Endothelial cell of hepatic sinusoid (primary cell): Measurements from ENCODE around the gene MRNIP.

Experiments used
- in situ Hi-C: cut with HindIII; loops from 2 replicates; pipeline ENCODE4 v1.10.0; 2017; ENCODE audit warnings: low sequenced_read_pairs

Gene MRNIP

GRCh38 chr5:179890751-179891682 lies 32.4 kb upstream of the MRNIP start:
- in situ Hi-C loops, result no loop called here

- in situ Hi-C loops, result no loop called here
These were observed 31.3 kb upstream of the MRNIP start for GRCh38 chr5:179889885-179890284.

DNA sequence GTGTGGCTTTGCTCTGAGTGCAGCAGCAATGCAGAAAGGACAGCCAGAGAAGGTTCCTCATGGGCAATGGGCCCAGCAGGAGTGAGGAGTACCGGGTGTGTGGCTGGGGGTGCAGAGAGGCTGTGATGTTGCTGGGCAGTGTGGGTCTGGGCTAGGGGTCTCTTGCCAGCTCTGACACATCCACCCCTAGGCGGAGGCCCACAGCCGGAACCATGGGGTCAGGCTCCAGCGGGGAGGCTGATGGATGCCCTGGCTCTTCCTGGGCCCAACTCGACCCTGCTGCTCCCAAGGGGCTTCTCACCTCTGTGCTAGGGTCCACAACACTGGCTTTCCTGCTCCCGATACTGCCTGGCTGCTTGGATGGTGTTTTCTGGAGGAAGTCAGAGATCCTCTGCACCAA lies 29.2 kb upstream of the MRNIP start:
- in situ Hi-C loops, result no loop called here

- in situ Hi-C loops, result no loop called here
These were observed 28.5 kb upstream of the MRNIP start for GRCh38 chr5:179887095-179887494.

GRCh38 chr5:179886190-179886911 lies 27.7 kb upstream of the MRNIP start:
- in situ Hi-C loops, result no loop called here

DNA sequence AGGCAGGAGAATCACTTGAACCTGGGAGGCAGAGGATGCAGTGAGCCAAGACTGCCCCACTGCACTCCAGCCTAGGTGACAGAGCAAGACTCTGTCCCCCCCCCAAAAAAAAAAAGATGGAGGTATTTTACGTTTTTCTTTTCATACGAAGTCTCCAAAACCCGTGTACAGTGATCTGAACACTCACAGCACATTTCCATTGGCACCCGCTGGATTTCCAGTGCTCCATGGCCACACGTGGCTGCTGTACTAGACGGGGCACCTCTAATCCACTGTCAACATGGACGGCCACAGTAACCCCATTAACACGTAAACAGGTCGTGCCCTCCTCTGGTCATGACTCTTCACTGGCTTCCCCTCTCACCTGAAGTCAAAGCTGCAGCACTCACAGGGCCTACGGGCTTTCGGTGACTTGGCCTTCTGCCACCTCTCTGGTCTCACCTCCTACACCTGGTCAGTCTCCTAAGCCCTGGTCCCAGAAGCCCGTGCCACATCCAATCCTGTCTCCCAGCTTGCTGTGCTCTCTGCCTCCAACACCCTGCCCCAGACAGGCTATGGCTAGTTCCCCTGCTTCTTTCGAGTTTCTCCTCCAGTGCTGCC lies 27.0 kb upstream of the MRNIP start:
- in situ Hi-C loops, result no loop called here

DNA sequence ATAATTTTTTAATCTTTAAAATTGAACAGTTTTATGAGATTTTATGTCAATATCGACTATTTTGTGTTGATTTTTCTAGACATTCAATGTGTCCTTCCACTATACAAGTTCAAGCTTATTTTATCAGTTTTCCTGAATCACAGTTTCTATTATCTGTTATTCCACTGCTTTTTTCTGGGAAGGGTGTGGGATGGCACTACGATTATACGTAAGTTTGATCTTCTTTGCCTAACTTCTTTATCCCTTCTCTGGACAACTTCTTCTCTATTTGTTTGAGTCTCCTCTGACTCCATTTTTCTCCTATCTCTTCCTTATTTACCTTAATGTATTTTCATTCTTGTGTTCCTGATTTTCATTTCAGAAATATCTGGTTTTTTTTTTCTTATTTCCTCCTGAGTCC lies 24.5 kb upstream of the MRNIP start:
- in situ Hi-C loops, result loop anchor here (5.0 kb wide), 1 partner anchor 56 kb away; no protein-coding TSS in a partner anchor

- in situ Hi-C loops, result loop anchor here (5.0 kb wide), 1 partner anchor 55 kb away; no protein-coding TSS in a partner anchor
These were observed 23.7 kb upstream of the MRNIP start for GRCh38 chr5:179882338-179882737.

DNA sequence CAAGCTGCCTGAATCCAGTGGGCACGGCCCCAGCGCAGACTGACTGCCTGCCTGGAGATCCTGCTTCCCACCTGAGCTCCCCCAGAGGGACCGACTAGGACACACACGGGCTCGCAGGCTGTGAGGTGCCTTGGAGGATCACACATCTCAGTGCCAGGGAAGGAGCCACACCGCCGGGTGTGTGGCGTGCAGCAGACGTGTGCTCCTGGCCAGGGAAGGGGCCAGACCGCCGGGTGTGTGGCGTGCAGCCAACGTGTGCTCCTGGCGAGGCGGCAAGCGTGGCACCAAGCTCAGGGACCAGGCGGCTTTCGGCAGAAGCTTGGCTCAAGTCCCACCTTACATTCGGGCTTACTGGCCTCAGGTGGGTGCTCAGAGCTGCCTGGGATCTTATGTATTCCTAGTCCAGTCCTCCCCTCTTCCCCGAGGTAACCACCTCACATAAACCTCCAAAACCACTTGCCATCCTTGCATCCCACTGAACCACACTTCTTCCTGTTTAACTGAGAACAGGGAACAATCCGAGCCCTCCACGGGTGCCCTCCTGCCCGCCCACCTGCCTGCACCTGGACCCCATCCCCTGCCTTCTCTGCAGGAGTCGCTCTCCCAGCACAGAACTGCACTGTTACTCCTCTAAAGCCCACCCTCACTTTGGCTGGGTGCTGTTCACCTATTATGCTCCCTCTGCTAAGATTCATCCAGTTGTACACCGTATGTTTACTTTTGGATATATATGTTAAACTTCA lies 22.4 kb upstream of the MRNIP start:
- in situ Hi-C loops, result loop anchor here (5.0 kb wide), 1 partner anchor 54 kb away; no protein-coding TSS in a partner anchor

DNA sequence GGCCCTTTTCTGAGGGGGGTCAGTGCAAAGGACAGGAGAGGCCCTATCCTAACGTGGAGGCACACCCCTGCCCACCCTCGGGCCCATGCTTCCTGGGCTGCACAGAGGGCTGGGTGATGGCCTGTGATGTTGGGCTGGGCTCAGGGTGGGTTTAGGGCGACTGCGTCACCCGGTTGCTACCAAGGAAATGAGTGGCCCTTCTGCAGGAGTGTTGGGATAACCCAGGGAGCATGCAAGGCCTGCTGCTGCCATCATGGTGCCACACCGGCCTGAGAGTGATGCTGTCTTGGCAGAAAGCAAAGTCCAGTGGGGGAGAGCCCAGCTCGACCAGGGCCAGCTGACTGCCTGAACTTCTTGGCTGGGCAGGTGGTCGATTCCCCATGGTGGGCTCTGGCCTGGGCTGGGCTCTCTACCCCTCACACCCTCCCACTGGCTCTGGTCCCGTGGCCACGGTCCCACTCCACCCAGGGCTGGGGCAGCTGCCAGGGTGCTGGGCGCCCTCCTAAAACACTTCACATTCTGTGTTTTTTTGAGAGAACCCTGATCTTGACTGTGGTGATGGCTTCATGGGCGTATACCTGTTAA lies 21.5 kb upstream of the MRNIP start:
- in situ Hi-C loops, result loop anchor here (5.0 kb wide), 1 partner anchor 53 kb away; no protein-coding TSS in a partner anchor

GRCh38 chr5:179879690-179880010 lies 21.0 kb upstream of the MRNIP start:
- in situ Hi-C loops, result loop anchor here (5.0 kb wide), 1 partner anchor 52 kb away; no protein-coding TSS in a partner anchor

GRCh38 chr5:179879003-179879689 lies 20.5 kb upstream of the MRNIP start:
- in situ Hi-C loops, result no loop called here

GRCh38 chr5:179878222-179879002 lies 19.8 kb upstream of the MRNIP start:
- in situ Hi-C loops, result no loop called here

- in situ Hi-C loops, result no loop called here
These were observed 18.0 kb upstream of the MRNIP start for GRCh38 chr5:179876610-179876952.

DNA sequence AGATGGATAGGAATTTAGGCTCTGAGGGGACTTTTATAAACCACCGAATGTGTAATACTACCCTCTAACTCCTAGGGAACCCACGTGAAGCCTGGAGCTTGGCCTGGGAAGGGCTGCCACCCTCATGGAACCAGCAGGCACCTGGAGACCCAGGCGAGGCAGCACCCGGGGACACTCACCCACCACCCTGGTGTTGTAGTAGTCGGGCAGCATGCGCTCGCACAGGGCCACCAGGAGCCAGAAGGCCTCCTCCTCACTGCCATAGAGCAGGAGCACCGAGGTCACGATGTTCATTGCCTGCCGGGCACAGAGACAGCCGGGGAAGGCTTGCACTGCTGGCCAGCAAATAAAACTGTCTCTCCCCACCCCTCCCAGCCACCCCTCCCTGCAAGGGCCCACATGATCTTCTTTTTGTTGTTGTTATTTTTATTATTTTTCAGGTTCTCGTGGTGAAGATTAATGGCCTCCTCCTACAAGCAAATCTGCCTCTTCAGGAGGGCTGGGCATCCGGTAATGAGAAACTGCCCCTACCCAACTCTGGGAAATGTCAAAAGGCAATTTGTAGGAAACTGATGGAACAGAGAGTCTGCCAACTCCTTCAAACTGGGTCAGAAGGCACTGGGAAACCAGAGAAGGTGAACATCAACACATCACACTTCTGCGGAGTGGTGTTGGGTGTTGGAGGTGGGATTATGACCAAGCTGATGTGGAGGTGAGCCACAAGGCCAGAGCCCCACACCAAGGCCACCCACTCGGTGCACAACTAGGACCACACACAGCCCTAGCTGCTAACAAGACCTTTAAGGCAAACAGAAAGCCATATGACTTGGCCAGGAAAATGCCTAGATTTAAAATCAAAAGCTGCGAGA lies 17.4 kb upstream of the MRNIP start:
- in situ Hi-C loops, result no loop called here

- in situ Hi-C loops, result no loop called here
These were observed 16.1 kb upstream of the MRNIP start for GRCh38 chr5:179874536-179875292.

GRCh38 chr5:179874136-179874535 lies 15.5 kb upstream of the MRNIP start:
- in situ Hi-C loops, result no loop called here
